Neural cell (in vitro differentiated cells): ENCODE data around the gene ENPP5.
"Not testable (repeated sequence)": the region's sequence is repeated elsewhere in the genome, so short reads cannot be mapped to it uniquely, and the experiment has no call there.

ENCODE experiments used
- CTCF ChIP-seq: fragments of 450-650 bp; IDR thresholded peaks from 2 replicates; pipeline ENCODE4 v1.5.1; 2014; ENCODE audit warnings: antibody characterized with exemption, mild to moderate bottlenecking, moderate library complexity; ENCODE audit not compliant: poor library complexity, severe bottlenecking
- EP300 ChIP-seq: fragments of 450-650 bp; conservative IDR thresholded peaks from 2 replicates; pipeline ENCODE4 v1.6.1; 2014; ENCODE audit warnings: antibody characterized with exemption, mild to moderate bottlenecking, moderate library complexity; ENCODE audit not compliant: poor library complexity, severe bottlenecking
- EZH2 ChIP-seq: fragments of 200-600, 300-800 bp; shearing (Covaris generic), sonication (generic); IDR thresholded peaks from 2 replicates; pipeline ENCODE4 v1.6.1; 2014; ENCODE audit warnings: antibody characterized with exemption, low read length, borderline replicate concordance, mild to moderate bottlenecking; ENCODE audit not compliant: insufficient read depth, poor library complexity, severe bottlenecking
- MXI1 ChIP-seq: fragments of 450-650 bp; conservative IDR thresholded peaks from 2 replicates; pipeline ENCODE4 v1.6.1; 2014; ENCODE audit warnings: antibody characterized with exemption, mild to moderate bottlenecking; ENCODE audit not compliant: poor library complexity, severe bottlenecking
- POLR2AphosphoS5 ChIP-seq: IDR thresholded peaks from 2 replicates; pipeline ENCODE4 v1.6.1; 2012

GRCh38 chr6:46119679-46120078, 51.1 kb downstream of the ENPP5 start:
- TF ChIP-seq CTCF, EP300, MXI1, EZH2, POLR2AphosphoS5: not testable (repeated sequence)
